Esophagus squamous epithelium (tissue), 5 donors: ENCODE data around the gene NFIB. TPM values are rescaled to one million over a fixed set of nuclear protein-coding genes. Genes with fewer than 3 reads are reported as not detected.

ENCODE experiments used
- DNase-seq: peaks from one replicate; lab custom pipeline; 2025; lab: John Stamatoyannopoulos, UW
- H3K27ac ChIP-seq, 4 donors: fragments of 200-600 bp; sonication (generic); one replicate each; pipeline ENCODE4 v1.5.1; 2016 to 2019; ENCODE audit warnings: mild to moderate bottlenecking in 1 of 4
- H3K27me3 ChIP-seq, 4 donors: fragments of 200-600 bp; sonication (generic); 1 replicate in 3 of 4; 2 replicates in 1 of 4; pipeline versions ENCODE4 v1.5.1 to v1.6.0; 2017 to 2021; ENCODE audit warnings: antibody characterized with exemption in 1 of 4
- H3K36me3 ChIP-seq, 3 donors: fragments of 200-600 bp; sonication (generic); one replicate each; pipeline ENCODE4 v1.5.1; 2016 to 2019
- H3K4me1 ChIP-seq, 3 donors: fragments of 200-600 bp; sonication (generic); one replicate each; pipeline ENCODE4 v1.5.1; 2017 to 2019
- H3K4me3 ChIP-seq, 4 donors: fragments of 200-600 bp; sonication (generic); 1 replicate in 3 of 4; 2 replicates in 1 of 4; pipeline ENCODE4 v1.5.1; 2016 to 2019; ENCODE audit warnings: mild to moderate bottlenecking in 2 of 4, moderate library complexity in 1 of 4
- H3K9me3 ChIP-seq, 3 donors: fragments of 200-600 bp; sonication (generic); one replicate each; pipeline ENCODE4 v1.5.1; 2016 to 2019
- CTCF ChIP-seq, 6 experiments: fragments of 450-650 bp in 4 of 6; fragments of 200-600 bp in 2 of 6; sonication (generic) in 2 of 6; IDR thresholded peaks; one replicate each; pipeline ENCODE4 v1.5.1; 2016 to 2019; ENCODE audit warnings: antibody characterized with exemption in 6 of 6, mild to moderate bottlenecking in 4 of 6, moderate library complexity in 4 of 6
- POLR2A ChIP-seq, 4 donors: fragments of 450-650 bp; IDR thresholded peaks; one replicate each; pipeline ENCODE4 v1.6.1; 2017; ENCODE audit warnings: antibody characterized with exemption in 4 of 4, mild to moderate bottlenecking in 4 of 4, moderate library complexity in 3 of 4
- WGBS, 2 donors: methylation state at CpG; one replicate each; pipeline ENCODE4 v1.1.5; 2018; 5-methylcytosine and 5-hydroxymethylcytosine counted together
- intact Hi-C: fragments of 100-400 bp; cut with DNase I; formaldehyde crosslinking; loops from one replicate; pipeline ENCODE4 v1.15.0; 2022
- total RNA-seq, 4 donors: library from RNA; depleted of rRNA; stranded (reverse); fragments of >200 nt; gene quantifications; one replicate each; pipeline ENCODE4 v1.1.0, GENCODE V29; 2016
- donor health status: DM: yes; HTN: yes; CAD: no.

NFIB gene
- total RNA-seq, 4 donors from 2014 or later, result 16.8 to 38.1 (median 23.0) TPM

- TF ChIP-seq POLR2A (IDR thresholded peaks at IDR 0.05) (no peak), CTCF (IDR thresholded peaks at IDR 0.05) (no peak)
- intact Hi-C loops, result no loop called here
- H3K27me3 ChIP-seq, result no peaks in the 10 kb centered on the region
- peak overlapping the region in 3 of 4 donors; percentile 38 to 75 (median 70) for H3K27ac ChIP-seq
- DNase-seq, result no peak
- H3K4me3 ChIP-seq, result peak overlapping the region in 2 of 4 donors; percentile 16 to 37
- 43 to 45% methylated on average over 11 of the region's 11 CpGs for WGBS, 2 donors
- H3K9me3 ChIP-seq, result no peaks in the 10 kb centered on the region
- no peaks in the 10 kb centered on the region for H3K36me3 ChIP-seq
- H3K4me1 ChIP-seq, result peaks cover 0 to 36% (median 0%) of the 10 kb centered on the region in 3 donors
Observed at GRCh38 chr9:14180093-14180959, 133.6 kb downstream of the NFIB start.

DNA sequence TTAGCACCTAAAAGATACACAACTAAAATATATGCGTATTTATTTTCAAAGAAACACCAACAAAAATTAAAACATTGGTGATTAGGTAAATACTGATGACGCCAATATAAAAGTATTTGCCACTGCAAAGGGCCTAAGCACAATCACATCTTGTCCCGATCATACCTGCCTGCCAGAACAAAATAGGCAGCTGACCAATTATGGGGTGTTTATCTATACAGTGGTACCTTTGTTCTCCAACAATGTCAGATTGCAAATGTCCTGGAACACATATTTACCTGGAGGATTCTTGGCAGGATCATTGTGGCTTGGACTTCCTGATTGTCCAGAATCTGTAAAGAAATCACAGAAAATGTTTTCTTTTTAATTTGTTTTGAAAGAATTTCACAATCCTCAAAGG, 134.5 kb downstream of the NFIB start:
- no peak overlapping the region for H3K27ac ChIP-seq
- H3K9me3 ChIP-seq, result no peaks in the 10 kb centered on the region
- H3K36me3 ChIP-seq, result no peaks in the 10 kb centered on the region
- intact Hi-C loops, result no loop called here
- H3K4me1 ChIP-seq, result peaks cover 0 to 36% (median 0%) of the 10 kb centered on the region in 3 donors
- no peaks in the 10 kb centered on the region for H3K27me3 ChIP-seq
- H3K4me3 ChIP-seq, result no peak overlapping the region
- DNase-seq, result no peak
- TF ChIP-seq CTCF (IDR thresholded peaks at IDR 0.05), result no peak
- WGBS, 2 donors, result 77% methylated on average over 3 of the region's 3 CpGs

DNA sequence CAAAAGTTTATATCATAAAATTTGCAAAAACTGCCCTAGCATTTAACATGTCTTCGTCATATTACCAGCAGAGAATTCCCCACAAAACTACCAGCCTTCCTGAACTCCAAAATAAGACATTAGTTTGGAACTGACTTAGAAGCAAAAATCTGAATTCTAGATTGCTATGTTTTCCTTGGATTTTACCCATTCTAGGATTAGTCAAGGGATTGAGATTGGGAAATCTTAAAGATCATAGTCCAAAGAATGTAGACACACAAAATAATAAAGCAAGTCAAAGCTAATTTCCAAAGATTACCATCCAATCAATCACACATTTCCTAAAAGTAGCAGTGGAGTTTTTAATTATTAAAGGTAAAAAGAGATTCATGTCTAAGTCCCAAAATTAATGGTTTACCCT, 138.2 kb downstream of the NFIB start:
- DNase-seq, result no peak
- no peaks in the 10 kb centered on the region for H3K9me3 ChIP-seq
- no peaks in the 10 kb centered on the region for H3K27me3 ChIP-seq
- peaks cover 0 to 26% (median 0%) of the 10 kb centered on the region in 3 donors for H3K4me1 ChIP-seq
- H3K4me3 ChIP-seq, result no peak overlapping the region
- H3K27ac ChIP-seq, result no peak overlapping the region
- intact Hi-C loops, result no loop called here
- no peak for TF ChIP-seq POLR2A (IDR thresholded peaks at IDR 0.05)
- TF ChIP-seq CTCF (IDR thresholded peaks at IDR 0.05), result no peak
- WGBS, 2 donors, result 83 to 100% methylated on average over 1 of the region's 1 CpG
- no peaks in the 10 kb centered on the region for H3K36me3 ChIP-seq

DNA sequence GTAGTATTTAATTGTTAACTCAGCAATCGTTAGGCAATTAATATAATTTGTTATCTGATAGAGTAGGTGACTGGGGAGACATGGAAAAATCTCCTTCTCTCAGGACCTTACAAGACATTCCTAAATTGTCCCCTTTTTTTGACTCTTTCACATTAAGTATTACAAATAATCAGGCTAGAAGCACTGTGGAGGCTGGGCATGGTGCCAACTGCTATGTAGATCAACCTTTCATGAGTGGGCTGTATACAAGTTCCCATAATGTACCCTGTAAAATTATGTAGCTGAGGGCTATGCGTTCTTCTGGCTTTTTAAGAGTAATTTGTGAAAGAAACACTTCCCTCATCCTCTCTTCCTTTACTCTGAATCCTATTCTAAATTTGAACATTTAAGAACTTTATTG, 140.2 kb downstream of the NFIB start:
- no peak for DNase-seq
- 75 to 93% methylated on average over 2 of the region's 2 CpGs for WGBS, 2 donors

More for the DNA sequence above, 140.2 kb downstream of the NFIB start:
- Histone ChIP-seq H3K4me3 (no peak overlapping the region), H3K27me3 (no peaks in the 10 kb centered on the region), H3K27ac (no peak overlapping the region), H3K4me1 (peaks cover 0 to 12% (median 0%) of the 10 kb centered on the region in 3 donors), H3K36me3 (no peaks in the 10 kb centered on the region), H3K9me3 (no peaks in the 10 kb centered on the region)
- intact Hi-C loops, result no loop called here
- TF ChIP-seq POLR2A (IDR thresholded peaks at IDR 0.05), result no peak
- TF ChIP-seq CTCF (IDR thresholded peaks at IDR 0.05), result no peak
